GM21447 (cell line): ENCODE results near the gene PWWP2A.
"Not testable (repeated sequence)": the region's sequence is repeated elsewhere in the genome, so short reads cannot be mapped to it uniquely, and the experiment has no call there.

Experiments used
- ATAC-seq: cut with Tn5 transposase; IDR thresholded peaks from one replicate; pipeline ENCODE4 v1.9.1; 2021; ENCODE audit not compliant: unreplicated experiment

PWWP2A gene

GRCh38 chr5:160119142-160119904 lies at the start of gene PWWP2A:
Gene PWWP2A (minus strand): TSS chr5:160119450. CDS start chr5:160119388, 62 bp downstream.
- peak; percentile 92 for ATAC-seq

- no peak for ATAC-seq
Observed at GRCh38 chr5:160167624-160168165, 48.4 kb upstream of the PWWP2A start.

GRCh38 chr5:160166973-160167623 lies 47.8 kb upstream of the PWWP2A start:
- no peak for ATAC-seq

GRCh38 chr5:160166069-160166972 lies 47.1 kb upstream of the PWWP2A start:
- no peak for ATAC-seq

- ATAC-seq, result no peak
Observed at GRCh38 chr5:160165137-160166068, 46.2 kb upstream of the PWWP2A start.

GRCh38 chr5:160162910-160163309 lies 43.7 kb upstream of the PWWP2A start:
- ATAC-seq, result no peak

GRCh38 chr5:160161626-160162025 lies 42.4 kb upstream of the PWWP2A start:
- no peak for ATAC-seq

GRCh38 chr5:160160875-160161274 lies 41.6 kb upstream of the PWWP2A start:
- not testable (repeated sequence) for ATAC-seq

GRCh38 chr5:160159991-160160792 lies 40.9 kb upstream of the PWWP2A start:
- no peak for ATAC-seq

GRCh38 chr5:160158087-160158486 lies 38.8 kb upstream of the PWWP2A start:
- no peak for ATAC-seq

- no peak for ATAC-seq
Observed at GRCh38 chr5:160155017-160155750, 35.9 kb upstream of the PWWP2A start.

- no peak for ATAC-seq
Observed at GRCh38 chr5:160152901-160153300, 33.7 kb upstream of the PWWP2A start.

- ATAC-seq, result peak; percentile 85
Observed at GRCh38 chr5:160152287-160152686, 33.0 kb upstream of the PWWP2A start.

- ATAC-seq, result no peak
Observed at GRCh38 chr5:160151017-160151416, 31.8 kb upstream of the PWWP2A start.

GRCh38 chr5:160150381-160150780 lies 31.1 kb upstream of the PWWP2A start:
- no peak for ATAC-seq

- not testable (repeated sequence) for ATAC-seq
Observed at GRCh38 chr5:160144436-160144835, 25.2 kb upstream of the PWWP2A start.

- no peak for ATAC-seq
Observed at GRCh38 chr5:160134332-160134731, 15.1 kb upstream of the PWWP2A start.

- no peak for ATAC-seq
Observed at GRCh38 chr5:160133918-160134304, 14.7 kb upstream of the PWWP2A start.
